A549 (cell line): Measurements from ENCODE around the gene ARHGAP26.

Source experiments
- CTCF ChIP-seq: fragments of >200 bp; sonication (Bioruptor Twin); formaldehyde crosslinking; IDR thresholded peaks from 3 replicates; pipeline ENCODE4 v1.5.1; 2016
- EP300 ChIP-seq, 2 experiments: fragments of >200 bp; sonication (Bioruptor Twin); formaldehyde crosslinking; IDR thresholded peaks; 2 replicates in 1 of 2; 3 replicates in 1 of 2; pipeline ENCODE4 v1.6.1; 2016 to 2017
- FOSL2 ChIP-seq, 2 experiments: fragments of 450-650 bp in 1 of 2; fragments of >200 bp in 1 of 2; sonication (Bioruptor Twin) in 1 of 2; formaldehyde crosslinking; IDR thresholded peaks; 2 replicates each; pipeline versions ENCODE4 v1.5.0 to v1.6.1; 2016 to 2020; ENCODE audit warnings: mild to moderate bottlenecking in 1 of 2, moderate library complexity in 1 of 2
- HOXA7 ChIP-seq: fragments of 250-450 bp; sonication (Bioruptor Pico); IDR thresholded peaks from 2 replicates; pipeline ENCODE4 v1.5.0; 2020; ENCODE audit warnings: mild to moderate bottlenecking, moderate library complexity
- JUNB ChIP-seq: fragments of >200 bp; sonication (Bioruptor Twin); formaldehyde crosslinking; IDR thresholded peaks from 2 replicates; pipeline ENCODE4 v1.6.1; 2016
- KDM1A ChIP-seq: fragments of 200-600 bp; sonication (generic); IDR thresholded peaks from 2 replicates; pipeline ENCODE4 v1.6.1; 2016; ENCODE audit warnings: low read depth, mild to moderate bottlenecking
- MAX ChIP-seq: IDR thresholded peaks from 2 replicates; pipeline ENCODE4 v1.6.1; 2012
- MYC ChIP-seq: IDR thresholded peaks from 2 replicates; pipeline ENCODE4 v1.6.1; 2012; ENCODE audit warnings: mild to moderate bottlenecking, inconsistent platforms, low read length, improper control_type of control experiment, borderline replicate concordance
- POLR2A ChIP-seq: IDR thresholded peaks from 2 replicates; pipeline ENCODE4 v1.6.1; 2012; ENCODE audit warnings: mild to moderate bottlenecking, low read length
- RCOR1 ChIP-seq: fragments of 150-350 bp; IDR thresholded peaks from 2 replicates; pipeline ENCODE4 v1.6.1; 2014; ENCODE audit warnings: antibody characterized with exemption, low read length, low read depth
- REST ChIP-seq: fragments of 200-600 bp; sonication (generic); IDR thresholded peaks from 2 replicates; pipeline ENCODE4 v1.6.1; 2016; ENCODE audit warnings: antibody characterized with exemption, mild to moderate bottlenecking, moderate library complexity

GRCh38 chr5:143200781-143201398 lies 430.7 kb downstream of the ARHGAP26 start:
- TF ChIP-seq MYC = no peak
- TF ChIP-seq CTCF = no peak
- TF ChIP-seq EP300 (IDR thresholded peaks at IDR 0.05) = no peak
- no peak for TF ChIP-seq REST
- no peak for TF ChIP-seq RCOR1
- TF ChIP-seq POLR2A = no peak
- TF ChIP-seq JUNB = no peak
- no peak for TF ChIP-seq HOXA7 (CRISPR knock-in tag)
- TF ChIP-seq FOSL2 (IDR thresholded peaks at IDR 0.05) = no peak
- peak; percentile 27 for TF ChIP-seq FOSL2 (CRISPR knock-in tag; IDR thresholded peaks at IDR 0.05)
- no peak for TF ChIP-seq KDM1A
- TF ChIP-seq MAX = no peak
